ENCODE measurements around the gene IRS1. TPM values are rescaled to one million over a fixed set of nuclear protein-coding genes. Genes with fewer than 3 reads are reported as not detected.
"Not testable (repeated sequence)": the region's sequence is repeated elsewhere in the genome, so short reads cannot be mapped to it uniquely, and the experiment has no call there.

The IRS1 gene
- total RNA-seq, 3 donors from 2014 or later: 8.1 to 29.0 (median 13.5) TPM

GRCh38 chr2:226845386-226846116, 45.9 kb upstream of the IRS1 start:
- intact Hi-C loops (cut with DNase I, micrococcal nuclease): no loop called here
- H3K4me3 ChIP-seq: no peak overlapping the region
- no peaks in the 10 kb centered on the region for H3K4me1 ChIP-seq (ENCODE audit: low read depth)
- no peaks in the 10 kb centered on the region for H3K36me3 ChIP-seq (ENCODE audit: low read depth)
- DNase-seq (no peak), ATAC-seq (no peak)
- no peaks in the 10 kb centered on the region for H3K9me3 ChIP-seq
- TF ChIP-seq, protein P1, sequence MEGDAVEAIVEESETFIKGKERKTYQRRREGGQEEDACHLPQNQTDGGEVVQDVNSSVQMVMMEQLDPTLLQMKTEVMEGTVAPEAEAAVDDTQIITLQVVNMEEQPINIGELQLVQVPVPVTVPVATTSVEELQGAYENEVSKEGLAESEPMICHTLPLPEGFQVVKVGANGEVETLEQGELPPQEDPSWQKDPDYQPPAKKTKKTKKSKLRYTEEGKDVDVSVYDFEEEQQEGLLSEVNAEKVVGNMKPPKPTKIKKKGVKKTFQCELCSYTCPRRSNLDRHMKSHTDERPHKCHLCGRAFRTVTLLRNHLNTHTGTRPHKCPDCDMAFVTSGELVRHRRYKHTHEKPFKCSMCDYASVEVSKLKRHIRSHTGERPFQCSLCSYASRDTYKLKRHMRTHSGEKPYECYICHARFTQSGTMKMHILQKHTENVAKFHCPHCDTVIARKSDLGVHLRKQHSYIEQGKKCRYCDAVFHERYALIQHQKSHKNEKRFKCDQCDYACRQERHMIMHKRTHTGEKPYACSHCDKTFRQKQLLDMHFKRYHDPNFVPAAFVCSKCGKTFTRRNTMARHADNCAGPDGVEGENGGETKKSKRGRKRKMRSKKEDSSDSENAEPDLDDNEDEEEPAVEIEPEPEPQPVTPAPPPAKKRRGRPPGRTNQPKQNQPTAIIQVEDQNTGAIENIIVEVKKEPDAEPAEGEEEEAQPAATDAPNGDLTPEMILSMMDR (IDR thresholded peaks at IDR 0.05): no peak

GRCh38 chr2:226843001-226843400, 43.4 kb upstream of the IRS1 start:
- ATAC-seq; H3K4me3 ChIP-seq; intact Hi-C loops (cut with DNase I, micrococcal nuclease); DNase-seq; H3K9me3 ChIP-seq; H3K4me1 ChIP-seq (ENCODE audit: low read depth); H3K36me3 ChIP-seq (ENCODE audit: low read depth): not testable (repeated sequence)

DNA sequence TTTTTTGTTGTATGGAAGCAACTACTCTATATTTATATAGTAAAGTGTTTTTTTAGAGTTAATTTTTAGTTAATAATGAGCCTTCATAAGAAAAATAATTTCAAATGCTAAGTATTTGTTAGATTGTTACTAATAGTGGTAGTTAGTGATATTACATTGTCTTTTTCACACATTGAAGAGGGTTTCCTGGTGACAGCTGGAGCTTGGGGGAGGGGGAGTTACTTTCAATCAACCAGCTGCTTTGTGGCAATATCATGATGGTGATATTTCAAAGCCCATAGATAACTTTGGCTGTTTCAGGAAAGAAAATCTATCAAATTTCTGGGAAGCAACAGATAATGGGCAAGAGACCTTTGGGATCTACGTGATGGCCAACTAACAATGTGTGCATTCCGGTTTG, 40.3 kb upstream of the IRS1 start:
- TF ChIP-seq, protein P1 (IDR thresholded peaks at IDR 0.05): no peak
- Histone ChIP-seq H3K4me3 (no peak overlapping the region), H3K9me3 (no peaks in the 10 kb centered on the region), H3K36me3 (ENCODE audit: low read depth) (no peaks in the 10 kb centered on the region), H3K4me1 (ENCODE audit: low read depth) (peaks cover 15% of the 10 kb centered on the region)
- ATAC-seq (no peak), DNase-seq (no peak)
- intact Hi-C loops (cut with DNase I, micrococcal nuclease): no loop called here

DNA sequence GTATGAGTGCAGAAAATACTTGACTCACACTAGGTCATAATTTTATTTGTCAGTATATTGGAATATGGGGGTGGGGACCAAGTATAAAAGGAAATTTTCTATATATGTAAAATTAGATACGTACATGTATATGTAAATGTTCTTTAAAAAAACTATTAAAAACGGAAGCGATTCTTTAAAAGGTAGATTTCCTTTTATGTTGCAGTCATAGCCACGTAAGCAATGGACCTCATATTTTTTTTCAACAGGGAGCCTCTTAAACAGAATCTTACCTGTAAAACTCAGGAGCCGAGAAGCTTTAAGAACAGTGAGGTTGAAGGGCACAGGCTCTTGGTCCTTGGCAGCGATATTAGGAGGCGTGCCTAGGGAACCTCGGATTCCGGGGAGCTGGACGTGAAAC, 39.5 kb upstream of the IRS1 start:
- Histone ChIP-seq H3K36me3 (ENCODE audit: low read depth) (no peaks in the 10 kb centered on the region), H3K9me3 (no peaks in the 10 kb centered on the region), H3K4me1 (ENCODE audit: low read depth) (peaks cover 19% of the 10 kb centered on the region), H3K4me3 (no peak overlapping the region)
- intact Hi-C loops (cut with DNase I, micrococcal nuclease): no loop called here
- DNase-seq (no peak), ATAC-seq (no peak)
- TF ChIP-seq, protein P1 (IDR thresholded peaks at IDR 0.05): no peak

- intact Hi-C loops (cut with DNase I, micrococcal nuclease): no loop called here
- H3K4me3 ChIP-seq: no peak overlapping the region
- peaks cover 19% of the 10 kb centered on the region for H3K4me1 ChIP-seq (ENCODE audit: low read depth)
- ATAC-seq (no peak), DNase-seq (no peak)
- no peaks in the 10 kb centered on the region for H3K36me3 ChIP-seq (ENCODE audit: low read depth)
- H3K9me3 ChIP-seq: no peaks in the 10 kb centered on the region
- TF ChIP-seq, protein P1 (IDR thresholded peaks at IDR 0.05): no peak
Observed at GRCh38 chr2:226838722-226839121, 39.1 kb upstream of the IRS1 start.

- DNase-seq: no peak
- no peak for ATAC-seq
- TF ChIP-seq, protein P1 (IDR thresholded peaks at IDR 0.05): no peak
- peaks cover 19% of the 10 kb centered on the region for H3K4me1 ChIP-seq (ENCODE audit: low read depth)
- no peaks in the 10 kb centered on the region for H3K9me3 ChIP-seq
- intact Hi-C loops (cut with DNase I, micrococcal nuclease): no loop called here
- no peaks in the 10 kb centered on the region for H3K36me3 ChIP-seq (ENCODE audit: low read depth)
- no peak overlapping the region for H3K4me3 ChIP-seq
Observed at GRCh38 chr2:226837787-226838603, 38.4 kb upstream of the IRS1 start.
